Prostate gland (tissue), 2 donors: ENCODE results near the gene GPRC5A.

Experiments used
- POLR2A ChIP-seq: fragments of 450-650 bp; IDR thresholded peaks from one replicate; pipeline ENCODE4 v1.6.1; 2016; ENCODE audit warnings: antibody characterized with exemption, mild to moderate bottlenecking
- POLR2AphosphoS5 ChIP-seq: sonication (generic); formaldehyde crosslinking; IDR thresholded peaks from one replicate; pipeline ENCODE4 v1.6.1; 2017; ENCODE audit warnings: antibody characterized with exemption
- TF ChIP-seq, protein P1 (sequence below), 4 experiments: fragments of 200-600 bp in 2 of 4; fragments of 450-650 bp in 2 of 4; sonication (generic) in 2 of 4; IDR thresholded peaks; 1 replicate in 3 of 4; 2 replicates in 1 of 4; pipeline ENCODE4 v1.5.1; 2016 to 2019; ENCODE audit warnings: antibody characterized with exemption in 4 of 4, mild to moderate bottlenecking in 2 of 4, moderate library complexity in 2 of 4

DNA sequence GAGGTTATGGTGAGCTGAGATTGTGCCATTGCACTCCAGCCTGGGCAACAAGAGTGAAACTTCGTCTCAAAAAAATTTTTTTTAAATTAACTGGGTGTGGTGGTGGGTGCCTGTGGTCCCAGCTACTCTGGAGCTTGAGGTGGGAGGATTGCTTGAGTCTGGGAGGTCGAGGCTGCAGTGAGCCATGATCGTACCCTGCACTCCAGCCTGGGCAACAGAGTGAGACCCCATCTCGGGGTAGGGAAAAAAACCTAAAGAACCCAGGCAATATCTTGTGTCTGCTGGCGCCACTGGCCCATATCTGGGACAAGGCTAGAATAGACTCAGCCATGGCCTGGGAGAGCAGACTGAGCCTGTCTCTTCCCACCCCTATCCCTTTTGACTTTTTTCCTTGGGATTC lies 9.1 kb upstream of the GPRC5A start:
- TF ChIP-seq, protein P1, sequence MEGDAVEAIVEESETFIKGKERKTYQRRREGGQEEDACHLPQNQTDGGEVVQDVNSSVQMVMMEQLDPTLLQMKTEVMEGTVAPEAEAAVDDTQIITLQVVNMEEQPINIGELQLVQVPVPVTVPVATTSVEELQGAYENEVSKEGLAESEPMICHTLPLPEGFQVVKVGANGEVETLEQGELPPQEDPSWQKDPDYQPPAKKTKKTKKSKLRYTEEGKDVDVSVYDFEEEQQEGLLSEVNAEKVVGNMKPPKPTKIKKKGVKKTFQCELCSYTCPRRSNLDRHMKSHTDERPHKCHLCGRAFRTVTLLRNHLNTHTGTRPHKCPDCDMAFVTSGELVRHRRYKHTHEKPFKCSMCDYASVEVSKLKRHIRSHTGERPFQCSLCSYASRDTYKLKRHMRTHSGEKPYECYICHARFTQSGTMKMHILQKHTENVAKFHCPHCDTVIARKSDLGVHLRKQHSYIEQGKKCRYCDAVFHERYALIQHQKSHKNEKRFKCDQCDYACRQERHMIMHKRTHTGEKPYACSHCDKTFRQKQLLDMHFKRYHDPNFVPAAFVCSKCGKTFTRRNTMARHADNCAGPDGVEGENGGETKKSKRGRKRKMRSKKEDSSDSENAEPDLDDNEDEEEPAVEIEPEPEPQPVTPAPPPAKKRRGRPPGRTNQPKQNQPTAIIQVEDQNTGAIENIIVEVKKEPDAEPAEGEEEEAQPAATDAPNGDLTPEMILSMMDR (IDR thresholded peaks at IDR 0.05) = no peak
- TF ChIP-seq POLR2A (no peak), POLR2AphosphoS5 (no peak)
